Measurements from ENCODE around the gene FAM187B.

GRCh38 chr19:35224681-35225571, 3.6 kb downstream of the FAM187B start:
- no peak for TF ChIP-seq CTCF (IDR thresholded peaks at IDR 0.05; ENCODE audit: insufficient read depth, low read length)
- TF ChIP-seq REST (IDR thresholded peaks at IDR 0.05; ENCODE audit: insufficient replicate concordance, low read depth): no peak
- TF ChIP-seq POLR2AphosphoS5 (IDR thresholded peaks at IDR 0.05; ENCODE audit: low read depth): no peak
- TF ChIP-seq GABPA (IDR thresholded peaks at IDR 0.05; ENCODE audit: low read depth): no peak

All from HL-60 (cell line).